Right renal cortex interstitium (tissue), 3 donors: ENCODE results near the gene TPGS2. TPM values are rescaled to one million over a fixed set of nuclear protein-coding genes. Genes with fewer than 3 reads are reported as not detected.
"Not testable (repeated sequence)": the region's sequence is repeated elsewhere in the genome, so short reads cannot be mapped to it uniquely, and the experiment has no call there.

ENCODE experiments used
- DNase-seq, 3 donors: peaks; one replicate each; pipeline ENCODE4 v3.0.0-alpha.2; 2013; ENCODE audit warnings: low read depth in 3 of 3, low spot score in 2 of 3
- polyA plus RNA-seq, 3 donors: library from polyadenylated mRNA; unstranded; fragments of 120-200 nt; gene quantifications; one replicate each; pipeline ENCODE4 v1.2.1, GENCODE V29; 2013; ENCODE audit not compliant: insufficient read length in 3 of 3

TPGS2 gene, protein sequence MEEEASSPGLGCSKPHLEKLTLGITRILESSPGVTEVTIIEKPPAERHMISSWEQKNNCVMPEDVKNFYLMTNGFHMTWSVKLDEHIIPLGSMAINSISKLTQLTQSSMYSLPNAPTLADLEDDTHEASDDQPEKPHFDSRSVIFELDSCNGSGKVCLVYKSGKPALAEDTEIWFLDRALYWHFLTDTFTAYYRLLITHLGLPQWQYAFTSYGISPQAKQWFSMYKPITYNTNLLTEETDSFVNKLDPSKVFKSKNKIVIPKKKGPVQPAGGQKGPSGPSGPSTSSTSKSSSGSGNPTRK
- polyA plus RNA-seq, result 100 to 1,000 TPM; 109 to 159 (median 136) TPM

GRCh38 chr18:36828630-36829361 is at the start of gene TPGS2, which contains the start of gene KIAA1328:
TPGS2 (minus strand) TSS chr18:36829002; CDS start chr18:36828767, 235 bp downstream.
KIAA1328 (plus strand) TSS chr18:36829127; CDS start chr18:36829139, 12 bp downstream.
- peak; percentile 40 to 72 (median 70) for DNase-seq

DNA sequence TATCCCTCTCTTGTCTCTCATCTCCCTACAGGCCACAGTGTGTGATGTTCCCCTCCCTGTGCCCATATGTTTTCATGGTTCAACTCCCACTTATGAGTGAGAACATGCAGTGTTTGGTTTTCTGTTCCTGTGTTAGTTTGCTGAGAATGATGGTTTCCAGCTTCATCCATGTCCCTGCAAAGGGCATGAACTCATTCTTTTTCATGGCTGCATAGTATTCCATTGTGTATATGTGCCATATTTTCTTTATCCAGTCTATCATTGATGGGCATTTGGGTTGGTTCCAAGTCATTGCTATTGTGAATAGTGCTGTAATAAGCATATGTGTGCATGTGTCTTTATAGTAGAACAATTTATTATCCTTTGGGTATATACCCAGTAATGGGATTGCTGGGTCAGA is 45.0 kb upstream of the TPGS2 start:
- DNase-seq, result not testable (repeated sequence)

- no peak for DNase-seq
Observed at GRCh38 chr18:36872329-36872728, 43.5 kb upstream of the TPGS2 start.

GRCh38 chr18:36871801-36872200 is 43.0 kb upstream of the TPGS2 start:
- no peak for DNase-seq

GRCh38 chr18:36867056-36867455 is 38.3 kb upstream of the TPGS2 start:
- DNase-seq, result no peak

GRCh38 chr18:36862182-36862581 is 33.4 kb upstream of the TPGS2 start:
- no peak for DNase-seq

DNA sequence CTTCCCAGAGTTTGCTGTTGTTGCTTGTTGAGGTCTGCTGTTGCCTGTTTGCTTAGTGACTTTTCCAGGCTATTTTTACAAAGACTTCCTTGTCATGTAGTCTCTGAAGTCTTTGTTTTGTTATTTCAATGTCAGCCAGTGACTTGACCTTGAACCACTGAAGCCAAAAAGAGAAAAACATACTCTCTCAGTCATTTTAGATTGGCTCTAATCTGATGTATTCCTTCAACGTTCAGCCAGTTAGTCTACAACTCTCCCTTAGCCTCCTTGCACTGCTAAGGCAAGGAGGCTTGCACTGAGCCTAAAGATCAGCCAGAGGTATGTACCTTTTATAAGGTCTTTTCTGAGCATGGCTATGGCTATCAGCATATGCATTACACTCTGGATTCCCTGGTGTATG is 28.0 kb upstream of the TPGS2 start:
- DNase-seq, result no peak

- DNase-seq, result no peak
Observed at GRCh38 chr18:36851202-36851590, 22.4 kb upstream of the TPGS2 start.

DNA sequence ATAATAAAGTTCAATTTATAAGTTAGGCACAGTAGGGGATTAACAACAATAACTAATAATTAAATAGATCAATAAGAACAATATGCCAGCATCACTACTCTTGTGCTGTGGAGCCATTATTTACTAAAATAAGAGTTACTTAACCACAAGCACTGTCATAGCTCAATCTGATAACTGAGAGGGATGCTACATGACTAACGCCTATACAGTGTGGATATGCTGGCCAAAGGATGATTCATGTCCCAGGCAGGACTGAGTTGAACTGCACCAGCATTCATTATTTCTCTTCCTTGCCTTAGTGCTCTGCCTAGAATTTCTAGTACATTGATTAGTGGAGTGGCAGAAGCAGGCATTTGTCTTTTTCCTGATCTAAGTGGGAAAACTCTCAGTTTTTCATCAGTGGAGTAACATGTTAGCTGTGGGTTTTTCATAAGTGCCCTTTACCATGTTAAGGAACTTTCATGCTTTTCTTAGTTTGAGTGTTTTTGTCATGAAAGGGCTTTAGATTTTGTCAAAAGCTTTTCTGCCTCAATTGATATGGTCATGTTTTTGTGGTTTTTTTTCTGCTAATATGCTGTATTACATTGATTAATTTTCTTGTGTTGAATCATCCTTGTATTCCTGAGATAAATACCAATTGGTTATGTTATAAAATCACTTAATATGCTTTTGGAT is 21.9 kb upstream of the TPGS2 start:
- DNase-seq, result no peak

GRCh38 chr18:36849288-36850006 is 20.6 kb upstream of the TPGS2 start:
- no peak for DNase-seq

GRCh38 chr18:36848609-36849008 is 19.8 kb upstream of the TPGS2 start:
- no peak for DNase-seq

DNA sequence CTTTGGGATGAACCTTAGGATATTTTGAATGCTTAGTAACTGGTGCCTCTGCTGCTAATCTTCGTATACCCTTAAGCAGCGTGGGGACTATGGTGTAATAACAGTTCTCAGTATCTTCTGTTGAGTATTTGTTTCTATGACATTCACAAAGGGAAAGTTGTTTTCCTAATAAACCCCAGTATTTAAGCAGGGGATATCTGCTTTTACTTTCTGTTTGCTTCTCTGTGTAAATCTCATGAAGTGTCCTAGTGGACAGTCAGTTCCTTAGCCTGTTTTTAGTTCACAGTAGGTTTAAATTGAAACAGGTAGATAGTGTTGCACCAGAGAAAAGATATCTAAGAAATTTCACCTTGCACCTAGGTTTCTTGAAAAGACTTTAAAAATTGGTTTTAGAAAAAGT is 15.0 kb upstream of the TPGS2 start:
- no peak for DNase-seq

- no peak for DNase-seq
Observed at GRCh38 chr18:36843199-36843598, 14.4 kb upstream of the TPGS2 start.

GRCh38 chr18:36839835-36840234 is 11.0 kb upstream of the TPGS2 start:
- DNase-seq, result no peak

GRCh38 chr18:36835927-36836326 is 7.1 kb upstream of the TPGS2 start:
- no peak for DNase-seq

DNA sequence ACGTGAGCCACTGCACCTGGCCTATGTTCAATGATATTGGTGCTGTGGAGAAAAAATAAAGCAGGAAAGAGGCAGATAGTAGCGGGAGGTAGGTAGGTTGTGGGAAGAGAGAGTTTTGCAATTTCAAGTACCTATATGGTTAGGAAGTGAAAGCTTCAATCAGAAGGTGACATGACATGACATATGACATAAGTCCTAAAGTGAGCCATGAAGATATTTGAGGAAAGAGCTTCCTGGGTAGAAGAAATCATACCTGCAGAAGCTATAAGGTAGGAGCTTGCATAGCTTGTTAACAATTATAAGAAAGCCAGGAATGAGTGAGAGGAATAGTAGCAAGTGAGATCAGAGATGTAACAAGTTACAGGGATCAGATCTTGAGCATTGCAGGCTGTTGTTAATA is 4.3 kb upstream of the TPGS2 start:
- DNase-seq, result no peak

DNA sequence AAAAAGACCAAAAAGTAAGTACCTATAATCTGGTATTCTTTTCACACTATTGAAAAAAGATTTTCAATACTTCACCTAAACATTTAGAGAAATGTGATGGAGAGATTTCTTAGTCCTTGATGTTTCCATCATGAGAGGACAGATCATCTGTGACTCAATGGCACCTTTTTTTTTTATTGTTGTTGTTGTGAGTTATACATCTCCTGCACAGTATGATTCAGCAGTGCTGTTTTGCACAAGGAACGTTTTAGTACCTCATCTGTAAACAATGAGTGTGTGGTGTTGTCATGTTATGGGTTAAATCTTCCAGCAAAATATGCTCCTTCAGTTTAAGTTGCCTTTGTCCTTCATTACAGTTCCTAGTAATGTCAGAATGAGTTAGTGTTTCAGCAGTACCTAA is 2.3 kb upstream of the TPGS2 start:
- no peak for DNase-seq

DNA sequence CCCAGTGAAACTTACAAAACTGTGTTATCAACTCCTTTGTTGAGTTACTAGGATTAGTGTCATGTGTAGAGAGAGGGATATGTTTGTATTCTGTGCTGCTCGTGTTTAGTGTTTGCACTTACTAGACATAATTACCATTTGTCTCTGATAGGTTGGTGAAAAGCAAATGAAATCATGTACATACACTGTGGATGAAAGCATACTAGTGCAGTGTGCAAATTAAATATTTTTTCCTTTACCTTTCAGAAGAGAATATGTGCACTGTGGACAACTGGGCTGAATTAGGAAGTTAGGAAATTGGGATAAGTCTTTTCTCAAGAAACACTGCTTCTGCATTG is 1.3 kb upstream of the TPGS2 start:
- no peak for DNase-seq

GRCh38 chr18:36829362-36830157 is 758 bp upstream of the TPGS2 start:
- DNase-seq, result peak in 2 of 3 donors; percentile 21 to 29

GRCh38 chr18:36828157-36828629 is 609 bp downstream of the TPGS2 start:
- DNase-seq, result peak in 2 of 3 donors; percentile 29
